HG02610 (cell line): ENCODE results near the gene TP53RK.

ENCODE experiments used
- ATAC-seq: cut with Tn5 transposase; IDR thresholded peaks from one replicate; pipeline ENCODE4 v1.9.1; 2021; ENCODE audit warnings: mild to moderate bottlenecking, moderate library complexity; ENCODE audit not compliant: unreplicated experiment

The TP53RK gene

GRCh38 chr20:46708172-46708860, 19.1 kb upstream of the TP53RK start:
- ATAC-seq: no peak

- ATAC-seq: no peak
Observed at GRCh38 chr20:46706242-46706641, 17.0 kb upstream of the TP53RK start.

GRCh38 chr20:46705378-46705729, 16.1 kb upstream of the TP53RK start:
- ATAC-seq: no peak

GRCh38 chr20:46704714-46705377, 15.6 kb upstream of the TP53RK start:
- no peak for ATAC-seq

GRCh38 chr20:46703435-46703834, 14.2 kb upstream of the TP53RK start:
- ATAC-seq: no peak

- no peak for ATAC-seq
Observed at GRCh38 chr20:46702447-46703203, 13.4 kb upstream of the TP53RK start.

- ATAC-seq: no peak
Observed at GRCh38 chr20:46701986-46702385, 12.7 kb upstream of the TP53RK start.

- ATAC-seq: no peak
Observed at GRCh38 chr20:46701556-46701955, 12.3 kb upstream of the TP53RK start.

- ATAC-seq: no peak
Observed at GRCh38 chr20:46701057-46701456, 11.8 kb upstream of the TP53RK start.

- ATAC-seq: no peak
Observed at GRCh38 chr20:46700481-46700880, 11.2 kb upstream of the TP53RK start.

- no peak for ATAC-seq
Observed at GRCh38 chr20:46699651-46700359, 10.6 kb upstream of the TP53RK start.

GRCh38 chr20:46698788-46699187, 9.5 kb upstream of the TP53RK start:
- no peak for ATAC-seq

GRCh38 chr20:46696791-46697279, 7.6 kb upstream of the TP53RK start:
- ATAC-seq: no peak

GRCh38 chr20:46695892-46696291, 6.6 kb upstream of the TP53RK start:
- no peak for ATAC-seq

- no peak for ATAC-seq
Observed at GRCh38 chr20:46694484-46694883, 5.2 kb upstream of the TP53RK start.

GRCh38 chr20:46691196-46691595, 2.0 kb upstream of the TP53RK start:
- ATAC-seq: no peak

- ATAC-seq: no peak
Observed at GRCh38 chr20:46690219-46691106, 1.2 kb upstream of the TP53RK start.

GRCh38 chr20:46689754-46690085, 476 bp upstream of the TP53RK start:
- no peak for ATAC-seq

GRCh38 chr20:46688151-46689081, 828 bp downstream of the TP53RK start:
- ATAC-seq: no peak
